Measurements from ENCODE around the gene RAD51B. TPM values are rescaled to one million over a fixed set of nuclear protein-coding genes. Genes with fewer than 3 reads are reported as not detected.

The RAD51B gene
- polyA plus RNA-seq, 1 donor (not counting 4 experiments of a cell fraction or from before 2014, with no cell fraction given) = 13.3 TPM

- Histone ChIP-seq H3K4me1 (ENCODE audit: control insufficient read depth, extremely low read depth, insufficient read depth, low read length) (peaks cover 17% of the 10 kb centered on the region), H3K36me3 (ENCODE audit: control insufficient read depth in 2 of 2, extremely low read depth in 1 of 2, insufficient read depth in 2 of 2, low read length in 2 of 2) (no peaks in the 10 kb centered on the region), H3K9me3 (ENCODE audit: control insufficient read depth, low read depth, low read length) (no peaks in the 10 kb centered on the region), H3K79me2 (ENCODE audit: control insufficient read depth, insufficient read depth, low read length) (no peaks in the 10 kb centered on the region), H3K4me3 (ENCODE audit: control insufficient read depth in 2 of 3, extremely low read depth in 1 of 3, insufficient read depth in 2 of 3, low read depth in 1 of 3, low read length in 3 of 3) (no peak overlapping the region), H2AFZ (ENCODE audit: control insufficient read depth, low read length) (no peak overlapping the region), H3K9ac (ENCODE audit: control insufficient read depth, extremely low read depth, insufficient read depth, low read length) (no peak overlapping the region), H3K4me2 (ENCODE audit: control insufficient read depth, extremely low read depth, insufficient read depth, low read depth, low read length) (no peak overlapping the region), H3K27me3 (ENCODE audit: control insufficient read depth, extremely low read depth, insufficient read depth, low read length) (no peaks in the 10 kb centered on the region), H3K27ac (ENCODE audit: control insufficient read depth, insufficient read depth, low read length) (no peak overlapping the region), H3K9me1 (ENCODE audit: control insufficient read depth, extremely low read depth, insufficient read depth, low read length) (no peaks in the 10 kb centered on the region), H4K20me1 (ENCODE audit: control insufficient read depth, extremely low read depth, insufficient read depth, low read length) (no peaks in the 10 kb centered on the region)
- no peak for TF ChIP-seq EZH2 (IDR thresholded peaks at IDR 0.05; ENCODE audit: low read length)
- dilution Hi-C loops (cut with MboI; ENCODE audit: extremely low pct_ligation_motif_present, low sequenced_read_pairs) = no loop called here
- FAIRE-seq = no peak
- DNase-seq (ENCODE audit: low read depth, low spot score) = no peak
Measured at GRCh38 chr14:68397822-68398221, 578.2 kb downstream of the RAD51B start.

- Histone ChIP-seq H3K9me3 (ENCODE audit: control insufficient read depth, low read depth, low read length) (no peaks in the 10 kb centered on the region), H3K4me2 (ENCODE audit: control insufficient read depth, extremely low read depth, insufficient read depth, low read depth, low read length) (no peak overlapping the region), H4K20me1 (ENCODE audit: control insufficient read depth, extremely low read depth, insufficient read depth, low read length) (no peaks in the 10 kb centered on the region), H3K4me1 (ENCODE audit: control insufficient read depth, extremely low read depth, insufficient read depth, low read length) (peaks cover 20% of the 10 kb centered on the region), H3K79me2 (ENCODE audit: control insufficient read depth, insufficient read depth, low read length) (no peaks in the 10 kb centered on the region), H3K9me1 (ENCODE audit: control insufficient read depth, extremely low read depth, insufficient read depth, low read length) (no peaks in the 10 kb centered on the region), H3K4me3 (ENCODE audit: control insufficient read depth in 2 of 3, extremely low read depth in 1 of 3, insufficient read depth in 2 of 3, low read depth in 1 of 3, low read length in 3 of 3) (no peak overlapping the region), H3K27ac (ENCODE audit: control insufficient read depth, insufficient read depth, low read length) (no peak overlapping the region), H3K36me3 (ENCODE audit: control insufficient read depth in 2 of 2, extremely low read depth in 1 of 2, insufficient read depth in 2 of 2, low read length in 2 of 2) (no peaks in the 10 kb centered on the region), H2AFZ (ENCODE audit: control insufficient read depth, low read length) (no peak overlapping the region), H3K9ac (ENCODE audit: control insufficient read depth, extremely low read depth, insufficient read depth, low read length) (no peak overlapping the region), H3K27me3 (ENCODE audit: control insufficient read depth, extremely low read depth, insufficient read depth, low read length) (no peaks in the 10 kb centered on the region)
- DNase-seq (ENCODE audit: low read depth, low spot score) (no peak), FAIRE-seq (no peak)
- TF ChIP-seq EZH2 (IDR thresholded peaks at IDR 0.05; ENCODE audit: low read length) (no peak), CTCF (optimal IDR thresholded peaks at IDR 0.05 in 1 of 3, IDR thresholded peaks at IDR 0.05 in 1 of 3, conservative IDR thresholded peaks at IDR 0.05 in 1 of 3; ENCODE audit: extremely low read depth in 1 of 3, insufficient read depth in 2 of 3, low read length in 3 of 3) (no peak)
- dilution Hi-C loops (cut with MboI; ENCODE audit: extremely low pct_ligation_motif_present, low sequenced_read_pairs) = no loop called here
Measured at GRCh38 chr14:68398370-68398769, 578.8 kb downstream of the RAD51B start.

GRCh38 chr14:68399971-68400370 is 580.4 kb downstream of the RAD51B start:
- H3K9me3 ChIP-seq (ENCODE audit: control insufficient read depth, low read depth, low read length) = no peaks in the 10 kb centered on the region
- no peak for FAIRE-seq
- H2AFZ ChIP-seq (ENCODE audit: control insufficient read depth, low read length) = no peak overlapping the region
- no peak overlapping the region for H3K27ac ChIP-seq (ENCODE audit: control insufficient read depth, insufficient read depth, low read length)
- H3K36me3 ChIP-seq (ENCODE audit: control insufficient read depth in 2 of 2, extremely low read depth in 1 of 2, insufficient read depth in 2 of 2, low read length in 2 of 2) = no peaks in the 10 kb centered on the region
- no peak for DNase-seq (ENCODE audit: low read depth, low spot score)
- H3K4me1 ChIP-seq (ENCODE audit: control insufficient read depth, extremely low read depth, insufficient read depth, low read length) = peaks cover 36% of the 10 kb centered on the region
- no peak overlapping the region for H3K9ac ChIP-seq (ENCODE audit: control insufficient read depth, extremely low read depth, insufficient read depth, low read length)
- no peak overlapping the region for H3K4me2 ChIP-seq (ENCODE audit: control insufficient read depth, extremely low read depth, insufficient read depth, low read depth, low read length)
- no peaks in the 10 kb centered on the region for H3K79me2 ChIP-seq (ENCODE audit: control insufficient read depth, insufficient read depth, low read length)
- TF ChIP-seq EZH2 (IDR thresholded peaks at IDR 0.05; ENCODE audit: low read length) = no peak
- TF ChIP-seq CTCF (optimal IDR thresholded peaks at IDR 0.05 in 1 of 3, IDR thresholded peaks at IDR 0.05 in 1 of 3, conservative IDR thresholded peaks at IDR 0.05 in 1 of 3; ENCODE audit: extremely low read depth in 1 of 3, insufficient read depth in 2 of 3, low read length in 3 of 3) = no peak
- no peak overlapping the region for H3K4me3 ChIP-seq (ENCODE audit: control insufficient read depth in 2 of 3, extremely low read depth in 1 of 3, insufficient read depth in 2 of 3, low read depth in 1 of 3, low read length in 3 of 3)
- H3K27me3 ChIP-seq (ENCODE audit: control insufficient read depth, extremely low read depth, insufficient read depth, low read length) = no peaks in the 10 kb centered on the region
- dilution Hi-C loops (cut with MboI; ENCODE audit: extremely low pct_ligation_motif_present, low sequenced_read_pairs) = no loop called here
- H4K20me1 ChIP-seq (ENCODE audit: control insufficient read depth, extremely low read depth, insufficient read depth, low read length) = no peaks in the 10 kb centered on the region
- H3K9me1 ChIP-seq (ENCODE audit: control insufficient read depth, extremely low read depth, insufficient read depth, low read length) = no peaks in the 10 kb centered on the region

All from keratinocyte (primary cell).